Measurements from ENCODE around the gene RNF220. TPM values are rescaled to one million over a fixed set of nuclear protein-coding genes. Genes with fewer than 3 reads are reported as not detected.

RNF220 gene
- total RNA-seq, 1 donor from 2014 or later, result 72.5 TPM

DNA sequence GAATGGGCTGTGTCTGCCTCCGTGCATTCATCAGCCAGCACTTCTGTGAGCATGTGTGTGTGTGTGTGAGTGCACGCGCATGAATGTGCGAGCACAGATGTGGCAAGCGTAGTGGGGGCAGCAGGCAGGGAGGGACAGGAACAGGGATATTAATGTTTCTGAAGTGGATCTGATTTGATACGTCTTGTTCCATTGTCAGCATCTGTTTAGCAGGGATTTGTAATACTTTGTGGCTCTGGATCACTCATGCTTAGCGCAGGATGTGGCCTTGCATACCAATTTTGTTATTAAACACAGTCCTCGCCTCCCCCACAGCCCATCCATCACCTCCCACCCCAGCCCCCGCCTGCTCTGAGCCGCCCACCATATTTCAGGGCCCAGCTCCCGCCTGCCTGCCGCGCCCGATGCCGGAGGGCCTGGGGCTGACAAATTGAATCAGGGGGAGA lies 216.8 kb downstream of the RNF220 start:
- H3K4me3 ChIP-seq, result no peak overlapping the region
- intact Hi-C loops (cut with DNase I), result no loop called here
- H3K27me3 ChIP-seq (ENCODE audit: low read depth), result peaks cover 7% of the 10 kb centered on the region
- no peak for TF ChIP-seq CTCF (IDR thresholded peaks at IDR 0.05)
- ATAC-seq, result no peak
- no peaks in the 10 kb centered on the region for H3K4me1 ChIP-seq
- no peaks in the 10 kb centered on the region for H3K9me3 ChIP-seq
- no peaks in the 10 kb centered on the region for H3K36me3 ChIP-seq
- DNase-seq, result no peak
- H3K27ac ChIP-seq, result no peak overlapping the region

- no peaks in the 10 kb centered on the region for H3K9me3 ChIP-seq
- no peaks in the 10 kb centered on the region for H3K4me1 ChIP-seq
- intact Hi-C loops (cut with DNase I), result no loop called here
- no peak for ATAC-seq
- H3K4me3 ChIP-seq, result no peak overlapping the region
- H3K27ac ChIP-seq, result no peak overlapping the region
- H3K36me3 ChIP-seq, result no peaks in the 10 kb centered on the region
- no peaks in the 10 kb centered on the region for H3K27me3 ChIP-seq (ENCODE audit: low read depth)
- DNase-seq, result no peak
- no peak for TF ChIP-seq CTCF (IDR thresholded peaks at IDR 0.05)
Observed at GRCh38 chr1:44624268-44624901, 219.3 kb downstream of the RNF220 start.

GRCh38 chr1:44625348-44625747 lies 220.3 kb downstream of the RNF220 start:
- ATAC-seq (no peak), DNase-seq (no peak)
- H3K4me3 ChIP-seq, result no peak overlapping the region
- no peak overlapping the region for H3K27ac ChIP-seq
- no peaks in the 10 kb centered on the region for H3K4me1 ChIP-seq
- TF ChIP-seq CTCF (IDR thresholded peaks at IDR 0.05), result no peak
- no peaks in the 10 kb centered on the region for H3K36me3 ChIP-seq
- no peaks in the 10 kb centered on the region for H3K27me3 ChIP-seq (ENCODE audit: low read depth)
- H3K9me3 ChIP-seq, result no peaks in the 10 kb centered on the region
- intact Hi-C loops (cut with DNase I), result no loop called here

- ATAC-seq (no peak), DNase-seq (no peak)
- Histone ChIP-seq H3K4me3 (no peak overlapping the region), H3K4me1 (peaks cover 23% of the 10 kb centered on the region), H3K36me3 (peaks cover 8% of the 10 kb centered on the region), H3K27me3 (ENCODE audit: low read depth) (no peaks in the 10 kb centered on the region), H3K9me3 (no peaks in the 10 kb centered on the region), H3K27ac (no peak overlapping the region)
- TF ChIP-seq CTCF (IDR thresholded peaks at IDR 0.05), result no peak
- intact Hi-C loops (cut with DNase I), result no loop called here
Observed at GRCh38 chr1:44628962-44629756, 224.1 kb downstream of the RNF220 start.

DNA sequence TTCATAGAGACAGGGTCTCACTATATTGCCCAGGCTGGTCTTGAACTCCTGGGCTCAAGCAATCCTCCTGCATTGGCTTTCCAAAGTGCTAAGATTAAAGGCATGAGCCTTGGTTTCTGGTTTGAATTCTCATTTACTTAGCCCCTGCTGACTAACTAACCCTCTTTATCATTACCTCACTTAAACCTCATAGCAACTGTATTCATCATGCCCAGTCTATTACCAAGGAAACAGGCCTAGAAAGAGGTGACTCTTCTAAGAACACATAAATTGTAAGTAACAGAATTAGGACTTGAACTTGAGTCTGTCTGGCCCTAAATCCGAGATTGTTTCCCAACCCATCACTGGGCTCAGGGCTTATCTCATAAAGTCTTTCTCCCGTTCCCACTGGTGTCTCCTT lies 225.1 kb downstream of the RNF220 start:
- DNase-seq, result no peak
- peaks cover 31% of the 10 kb centered on the region for H3K4me1 ChIP-seq
- TF ChIP-seq CTCF (IDR thresholded peaks at IDR 0.05), result no peak
- H3K4me3 ChIP-seq, result no peak overlapping the region
- H3K27ac ChIP-seq, result no peak overlapping the region
- intact Hi-C loops (cut with DNase I), result no loop called here
- H3K36me3 ChIP-seq, result peaks cover 18% of the 10 kb centered on the region
- H3K9me3 ChIP-seq, result no peaks in the 10 kb centered on the region
- no peaks in the 10 kb centered on the region for H3K27me3 ChIP-seq (ENCODE audit: low read depth)
- no peak for ATAC-seq

All from lower lobe of right lung (tissue), 2 donors.